Breast epithelium (tissue), 4 donors: ENCODE data around the gene URI1. TPM values are rescaled to one million over a fixed set of nuclear protein-coding genes. Genes with fewer than 3 reads are reported as not detected.
"Not testable (repeated sequence)": the region's sequence is repeated elsewhere in the genome, so short reads cannot be mapped to it uniquely, and the experiment has no call there.

Source experiments
- DNase-seq, 2 donors: peaks; one replicate each; pipeline ENCODE4 v3.0.0-alpha.2; 2019; ENCODE audit warnings: low spot score in 2 of 2
- H3K27ac ChIP-seq, 2 donors: fragments of 200-600 bp; sonication (generic) in 1 of 2; one replicate each; pipeline ENCODE4 v1.5.1; 2016 to 2019; ENCODE audit warnings: mild to moderate bottlenecking in 1 of 2
- H3K27me3 ChIP-seq, 2 donors: fragments of 200-600 bp; sonication (generic) in 1 of 2; one replicate each; pipeline versions ENCODE4 v1.5.1 to v1.6.0; 2017 to 2019; ENCODE audit warnings: control low read depth in 1 of 2, mild to moderate bottlenecking in 1 of 2
- H3K36me3 ChIP-seq: fragments of 200-600 bp; one replicate; pipeline ENCODE4 v1.5.1; 2019
- H3K4me1 ChIP-seq, 2 donors: fragments of 200-600 bp; sonication (generic); one replicate each; pipeline ENCODE4 v1.5.1; 2016 to 2019; ENCODE audit warnings: control low read depth in 1 of 2
- H3K4me3 ChIP-seq, 3 donors: fragments of 200-600 bp; sonication (generic); 1 replicate in 2 of 3; 2 replicates in 1 of 3; pipeline ENCODE4 v1.5.1; 2016 to 2019; ENCODE audit warnings: mild to moderate bottlenecking in 3 of 3, moderate library complexity in 2 of 3
- H3K9me3 ChIP-seq, 2 donors: fragments of 200-600 bp; sonication (generic) in 1 of 2; one replicate each; pipeline ENCODE4 v1.5.1; 2016 to 2019; ENCODE audit warnings: control low read depth in 1 of 2
- POLR2A ChIP-seq: fragments of 450-650 bp; IDR thresholded peaks from one replicate; pipeline ENCODE4 v1.6.1; 2016; ENCODE audit warnings: antibody characterized with exemption, mild to moderate bottlenecking, moderate library complexity
- POLR2AphosphoS5 ChIP-seq, 3 donors: sonication (generic); formaldehyde crosslinking; IDR thresholded peaks; one replicate each; pipeline ENCODE4 v1.6.1; 2017; ENCODE audit warnings: antibody characterized with exemption in 3 of 3
- intact Hi-C: fragments of 100-400 bp; cut with DNase I; formaldehyde crosslinking; loops from one replicate; pipeline ENCODE4 v1.15.1; 2023; ENCODE audit warnings: low total_unique reads
- total RNA-seq, 3 donors: library from RNA; depleted of rRNA; stranded (reverse); fragments of >200 nt; gene quantifications; one replicate each; pipeline ENCODE4 v1.1.0, GENCODE V29; 2016
- TF ChIP-seq, protein P1 (sequence below), 3 donors: fragments of 450-650 bp; IDR thresholded peaks; one replicate each; pipeline ENCODE4 v1.5.1; 2016 to 2017; ENCODE audit warnings: antibody characterized with exemption in 3 of 3, mild to moderate bottlenecking in 3 of 3, moderate library complexity in 3 of 3

The URI1 gene
- total RNA-seq, 3 donors from 2014 or later, result 61.0 to 78.2 (median 61.6) TPM

- no peaks in the 10 kb centered on the region for H3K9me3 ChIP-seq
- no peak overlapping the region for H3K27ac ChIP-seq
- TF ChIP-seq POLR2AphosphoS5 (IDR thresholded peaks at IDR 0.05) (no peak), POLR2A (no peak)
- TF ChIP-seq, protein P1, sequence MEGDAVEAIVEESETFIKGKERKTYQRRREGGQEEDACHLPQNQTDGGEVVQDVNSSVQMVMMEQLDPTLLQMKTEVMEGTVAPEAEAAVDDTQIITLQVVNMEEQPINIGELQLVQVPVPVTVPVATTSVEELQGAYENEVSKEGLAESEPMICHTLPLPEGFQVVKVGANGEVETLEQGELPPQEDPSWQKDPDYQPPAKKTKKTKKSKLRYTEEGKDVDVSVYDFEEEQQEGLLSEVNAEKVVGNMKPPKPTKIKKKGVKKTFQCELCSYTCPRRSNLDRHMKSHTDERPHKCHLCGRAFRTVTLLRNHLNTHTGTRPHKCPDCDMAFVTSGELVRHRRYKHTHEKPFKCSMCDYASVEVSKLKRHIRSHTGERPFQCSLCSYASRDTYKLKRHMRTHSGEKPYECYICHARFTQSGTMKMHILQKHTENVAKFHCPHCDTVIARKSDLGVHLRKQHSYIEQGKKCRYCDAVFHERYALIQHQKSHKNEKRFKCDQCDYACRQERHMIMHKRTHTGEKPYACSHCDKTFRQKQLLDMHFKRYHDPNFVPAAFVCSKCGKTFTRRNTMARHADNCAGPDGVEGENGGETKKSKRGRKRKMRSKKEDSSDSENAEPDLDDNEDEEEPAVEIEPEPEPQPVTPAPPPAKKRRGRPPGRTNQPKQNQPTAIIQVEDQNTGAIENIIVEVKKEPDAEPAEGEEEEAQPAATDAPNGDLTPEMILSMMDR (IDR thresholded peaks at IDR 0.05), result no peak
- no peaks in the 10 kb centered on the region for H3K4me1 ChIP-seq
- DNase-seq, result no peak
- intact Hi-C loops, result no loop called here
- no peaks in the 10 kb centered on the region for H3K36me3 ChIP-seq
- no peaks in the 10 kb centered on the region for H3K27me3 ChIP-seq
- H3K4me3 ChIP-seq, result no peak overlapping the region
Observed at GRCh38 chr19:29963576-29963975, 21.5 kb downstream of the URI1 start.

GRCh38 chr19:29964171-29964570 is 22.1 kb downstream of the URI1 start:
- no peak overlapping the region for H3K4me3 ChIP-seq
- TF ChIP-seq, protein P1 (IDR thresholded peaks at IDR 0.05), result no peak
- TF ChIP-seq POLR2A (no peak), POLR2AphosphoS5 (IDR thresholded peaks at IDR 0.05) (no peak)
- no peaks in the 10 kb centered on the region for H3K27me3 ChIP-seq
- no peaks in the 10 kb centered on the region for H3K4me1 ChIP-seq
- no peaks in the 10 kb centered on the region for H3K9me3 ChIP-seq
- no peak overlapping the region for H3K27ac ChIP-seq
- H3K36me3 ChIP-seq, result no peaks in the 10 kb centered on the region
- intact Hi-C loops, result no loop called here
- DNase-seq, result no peak

DNA sequence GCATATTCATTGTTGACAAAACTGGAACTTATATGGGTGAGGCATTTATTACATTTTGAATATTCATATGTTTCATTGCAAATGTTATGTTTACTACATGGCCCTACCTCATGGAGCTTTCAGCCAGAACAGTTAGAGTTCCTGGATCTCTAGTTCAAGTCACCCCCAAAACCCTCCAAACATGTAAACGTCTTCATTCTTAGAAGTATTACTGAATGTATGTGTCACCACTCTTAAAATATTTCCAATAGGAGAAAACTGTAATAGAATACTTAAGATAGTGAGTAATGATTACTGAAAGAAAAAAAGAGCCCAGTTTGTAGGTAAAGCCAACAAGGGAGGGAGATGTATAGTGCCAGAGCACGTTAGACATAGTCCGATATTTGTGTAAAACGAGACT is 23.5 kb downstream of the URI1 start:
- intact Hi-C loops, result no loop called here
- TF ChIP-seq POLR2AphosphoS5 (IDR thresholded peaks at IDR 0.05) (no peak), POLR2A (no peak)
- TF ChIP-seq, protein P1 (IDR thresholded peaks at IDR 0.05), result no peak
- DNase-seq, result no peak
- Histone ChIP-seq H3K27me3 (no peaks in the 10 kb centered on the region), H3K36me3 (no peaks in the 10 kb centered on the region), H3K9me3 (no peaks in the 10 kb centered on the region), H3K4me3 (no peak overlapping the region), H3K27ac (no peak overlapping the region), H3K4me1 (no peaks in the 10 kb centered on the region)

GRCh38 chr19:29966142-29966541 is 24.1 kb downstream of the URI1 start:
- DNase-seq, H3K27me3 ChIP-seq, H3K36me3 ChIP-seq, H3K4me3 ChIP-seq, intact Hi-C loops, H3K9me3 ChIP-seq, H3K27ac ChIP-seq, H3K4me1 ChIP-seq: not testable (repeated sequence)

DNA sequence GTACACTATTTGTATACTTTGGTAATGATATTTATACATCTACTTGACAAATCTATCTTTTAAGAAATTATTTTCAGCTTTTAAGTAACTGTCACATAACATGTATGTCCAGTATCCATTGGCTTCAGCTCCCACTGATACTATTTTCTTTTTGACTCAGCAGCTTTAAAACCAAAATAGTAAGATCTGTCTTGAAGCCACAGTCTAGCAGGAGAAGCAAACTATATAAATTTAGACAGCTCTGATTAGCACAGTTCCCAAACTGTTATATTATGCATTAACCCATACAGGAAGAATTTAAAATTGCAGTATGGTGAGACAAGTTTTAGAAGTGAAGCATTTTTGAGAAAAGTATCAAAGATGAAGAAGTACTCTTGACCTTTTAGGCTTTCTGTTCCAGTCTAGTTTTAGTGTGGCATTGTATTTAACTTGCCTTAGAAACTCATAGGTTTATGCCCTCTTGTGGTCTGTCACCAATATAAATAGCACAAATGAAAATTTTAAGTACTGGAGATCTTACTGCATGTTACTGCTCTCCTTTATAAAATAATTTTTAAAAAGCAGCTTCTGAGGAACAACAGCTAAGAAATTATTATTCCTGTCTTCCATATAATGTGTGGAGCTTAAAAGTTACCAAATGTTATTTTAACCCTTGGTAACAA is 24.7 kb downstream of the URI1 start:
- Histone ChIP-seq H3K27me3 (no peaks in the 10 kb centered on the region), H3K4me3 (no peak overlapping the region), H3K27ac (no peak overlapping the region), H3K4me1 (no peaks in the 10 kb centered on the region), H3K9me3 (no peaks in the 10 kb centered on the region), H3K36me3 (no peaks in the 10 kb centered on the region)
- TF ChIP-seq POLR2A (no peak), POLR2AphosphoS5 (IDR thresholded peaks at IDR 0.05) (no peak)
- TF ChIP-seq, protein P1 (IDR thresholded peaks at IDR 0.05), result no peak
- intact Hi-C loops, result no loop called here
- no peak for DNase-seq

DNA sequence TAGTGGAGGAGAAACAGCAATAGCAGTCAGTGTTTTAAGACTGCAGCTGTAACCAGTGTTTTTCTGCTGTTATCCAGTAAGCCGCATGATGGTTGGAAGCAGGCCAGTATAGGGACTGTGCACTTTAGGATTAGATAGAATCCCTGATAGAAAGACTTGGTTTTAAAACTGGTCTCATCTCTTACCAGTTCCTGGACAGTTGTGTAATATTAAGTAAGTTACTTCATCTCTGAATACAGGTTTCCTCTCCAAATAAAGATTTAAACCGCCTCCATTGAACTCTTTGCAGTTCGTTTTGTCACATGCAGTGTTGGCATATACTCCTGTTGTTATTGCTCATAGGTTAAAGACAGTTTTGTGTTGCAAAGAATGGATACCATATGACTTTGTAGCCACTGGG is 25.6 kb downstream of the URI1 start:
- DNase-seq, result no peak
- H3K27me3 ChIP-seq, result no peaks in the 10 kb centered on the region
- intact Hi-C loops, result no loop called here
- no peak overlapping the region for H3K4me3 ChIP-seq
- H3K36me3 ChIP-seq, result no peaks in the 10 kb centered on the region
- no peak for TF ChIP-seq POLR2AphosphoS5 (IDR thresholded peaks at IDR 0.05)
- TF ChIP-seq, protein P1 (IDR thresholded peaks at IDR 0.05), result no peak
- TF ChIP-seq POLR2A, result no peak
- no peaks in the 10 kb centered on the region for H3K4me1 ChIP-seq
- no peak overlapping the region for H3K27ac ChIP-seq
- H3K9me3 ChIP-seq, result no peaks in the 10 kb centered on the region
